GM20000 (cell line): Measurements from ENCODE around the gene EYA3.

ENCODE experiments used
- DNase-seq: peaks from one replicate; pipeline ENCODE4 v3.0.0; 2012; ENCODE audit warnings: low spot score
- TF ChIP-seq, protein P1 (sequence below): IDR thresholded peaks from 2 replicates; pipeline ENCODE4 v1.5.1; 2012; ENCODE audit warnings: mild to moderate bottlenecking, control low read depth; ENCODE audit errors: extremely low read depth, missing control alignments

Gene EYA3

DNA sequence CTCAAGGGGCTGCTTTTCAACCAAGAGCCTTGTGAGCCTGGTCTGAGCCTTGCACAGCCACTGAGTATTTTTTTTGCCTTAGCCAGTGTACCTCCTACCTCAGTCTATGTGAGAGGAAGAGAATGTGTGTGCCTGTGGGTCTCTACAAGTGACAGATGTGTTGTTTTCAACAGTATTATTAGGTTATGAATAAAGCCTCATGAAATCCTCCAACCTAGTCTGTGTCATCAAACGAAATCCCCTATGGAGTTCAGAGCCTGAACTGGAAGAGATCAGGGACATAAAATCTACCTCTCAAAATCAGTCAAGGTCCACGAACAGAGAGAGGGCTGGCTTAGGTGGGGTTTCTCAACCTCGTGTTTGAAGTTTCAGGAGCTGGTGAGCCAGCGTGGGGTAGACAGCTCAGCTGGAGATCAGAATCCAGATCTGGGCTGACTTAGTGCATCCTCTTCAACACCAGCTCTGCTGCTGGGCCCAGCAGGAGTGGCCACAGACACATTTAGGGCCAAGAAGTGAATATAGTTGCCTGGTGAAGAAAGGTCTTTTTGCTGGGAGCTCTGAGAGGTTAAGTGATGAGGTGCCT lies 120.4 kb downstream of the EYA3 start:
- TF ChIP-seq, protein P1, sequence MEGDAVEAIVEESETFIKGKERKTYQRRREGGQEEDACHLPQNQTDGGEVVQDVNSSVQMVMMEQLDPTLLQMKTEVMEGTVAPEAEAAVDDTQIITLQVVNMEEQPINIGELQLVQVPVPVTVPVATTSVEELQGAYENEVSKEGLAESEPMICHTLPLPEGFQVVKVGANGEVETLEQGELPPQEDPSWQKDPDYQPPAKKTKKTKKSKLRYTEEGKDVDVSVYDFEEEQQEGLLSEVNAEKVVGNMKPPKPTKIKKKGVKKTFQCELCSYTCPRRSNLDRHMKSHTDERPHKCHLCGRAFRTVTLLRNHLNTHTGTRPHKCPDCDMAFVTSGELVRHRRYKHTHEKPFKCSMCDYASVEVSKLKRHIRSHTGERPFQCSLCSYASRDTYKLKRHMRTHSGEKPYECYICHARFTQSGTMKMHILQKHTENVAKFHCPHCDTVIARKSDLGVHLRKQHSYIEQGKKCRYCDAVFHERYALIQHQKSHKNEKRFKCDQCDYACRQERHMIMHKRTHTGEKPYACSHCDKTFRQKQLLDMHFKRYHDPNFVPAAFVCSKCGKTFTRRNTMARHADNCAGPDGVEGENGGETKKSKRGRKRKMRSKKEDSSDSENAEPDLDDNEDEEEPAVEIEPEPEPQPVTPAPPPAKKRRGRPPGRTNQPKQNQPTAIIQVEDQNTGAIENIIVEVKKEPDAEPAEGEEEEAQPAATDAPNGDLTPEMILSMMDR, result no peak
- no peak for DNase-seq

DNA sequence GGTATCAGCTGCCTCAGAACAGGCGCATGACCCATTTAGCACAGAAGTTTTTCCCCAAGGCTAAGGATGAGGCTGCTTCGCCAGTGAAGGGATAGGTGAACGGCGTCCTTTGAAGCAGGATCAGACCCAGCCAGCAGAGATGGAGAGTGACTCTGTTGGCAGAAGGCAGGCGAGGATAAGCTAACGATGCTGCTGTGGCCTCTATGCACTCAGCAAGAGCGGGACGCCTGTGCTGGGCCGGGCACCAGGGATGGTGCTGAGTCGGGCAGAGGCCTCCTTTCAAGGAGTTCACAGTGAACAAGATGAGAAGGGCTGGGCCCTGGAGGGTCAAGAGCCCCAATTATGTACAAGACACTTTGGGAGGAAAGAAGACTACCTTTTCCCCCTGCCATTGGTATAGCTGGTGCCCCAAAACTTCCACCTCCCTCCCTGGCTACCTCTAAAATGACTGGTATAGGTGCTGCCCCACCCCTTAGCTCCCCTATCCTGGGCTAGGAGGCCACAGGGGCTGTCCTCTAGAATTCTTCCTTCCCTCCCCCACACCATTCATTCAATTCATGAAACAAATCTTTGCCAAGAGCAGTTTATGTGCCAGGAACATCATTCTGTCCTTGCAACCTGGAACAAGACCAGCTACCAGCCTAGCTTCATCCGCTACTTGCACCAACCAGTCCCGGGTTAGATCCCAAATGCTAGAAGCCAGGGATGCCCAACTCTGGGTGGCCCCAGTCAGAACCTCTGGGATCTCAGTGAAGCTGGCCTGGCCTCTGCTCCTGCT lies 121.1 kb downstream of the EYA3 start:
- TF ChIP-seq, protein P1, result no peak
- no peak for DNase-seq

DNA sequence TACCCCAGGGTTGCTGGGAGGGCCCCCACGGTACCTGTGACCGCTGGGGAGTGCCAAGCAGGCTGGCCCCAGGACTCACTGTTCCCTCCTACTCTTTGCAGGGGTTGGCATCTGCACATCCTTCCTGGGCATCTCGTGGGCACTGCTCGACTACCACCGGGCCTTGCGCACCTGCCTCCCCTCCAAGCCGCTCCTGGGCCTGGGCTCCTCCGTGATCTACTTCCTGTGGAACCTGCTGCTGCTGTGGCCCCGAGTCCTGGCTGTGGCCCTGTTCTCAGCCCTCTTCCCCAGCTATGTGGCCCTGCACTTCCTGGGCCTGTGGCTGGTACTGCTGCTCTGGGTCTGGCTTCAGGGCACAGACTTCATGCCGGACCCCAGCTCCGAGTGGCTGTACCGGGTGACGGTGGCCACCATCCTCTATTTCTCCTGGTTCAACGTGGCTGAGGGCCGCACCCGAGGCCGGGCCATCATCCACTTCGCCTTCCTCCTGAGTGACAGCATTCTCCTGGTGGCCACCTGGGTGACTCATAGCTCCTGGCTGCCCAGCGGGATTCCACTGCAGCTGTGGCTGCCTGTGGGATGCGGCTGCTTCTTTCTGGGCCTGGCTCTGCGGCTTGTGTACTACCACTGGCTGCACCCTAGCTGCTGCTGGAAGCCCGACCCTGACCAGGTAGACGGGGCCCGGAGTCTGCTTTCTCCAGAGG lies 121.9 kb downstream of the EYA3 start:
- DNase-seq, result no peak

DNA sequence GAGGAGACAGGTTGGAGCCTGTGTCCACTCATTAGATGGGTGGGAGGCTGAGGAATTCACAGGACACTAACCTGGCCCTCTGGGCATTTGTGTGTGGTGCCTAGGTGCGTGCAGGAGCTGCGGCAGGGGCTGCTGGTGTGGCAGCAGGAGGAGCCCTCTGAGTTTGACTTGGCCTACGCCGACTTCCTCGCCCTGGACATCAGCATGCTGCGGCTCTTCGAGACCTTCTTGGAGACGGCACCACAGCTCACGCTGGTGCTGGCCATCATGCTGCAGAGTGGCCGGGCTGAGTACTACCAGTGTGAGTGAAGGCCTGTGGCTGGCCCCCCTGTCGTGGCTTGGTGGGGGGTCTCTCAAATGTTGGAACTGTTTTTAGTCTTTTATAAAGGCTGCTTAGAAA lies 125.0 kb downstream of the EYA3 start:
- TF ChIP-seq, protein P1, result no peak
- no peak for DNase-seq

More for the DNA sequence above, 121.9 kb downstream of the EYA3 start:
- TF ChIP-seq, protein P1, result no peak

DNA sequence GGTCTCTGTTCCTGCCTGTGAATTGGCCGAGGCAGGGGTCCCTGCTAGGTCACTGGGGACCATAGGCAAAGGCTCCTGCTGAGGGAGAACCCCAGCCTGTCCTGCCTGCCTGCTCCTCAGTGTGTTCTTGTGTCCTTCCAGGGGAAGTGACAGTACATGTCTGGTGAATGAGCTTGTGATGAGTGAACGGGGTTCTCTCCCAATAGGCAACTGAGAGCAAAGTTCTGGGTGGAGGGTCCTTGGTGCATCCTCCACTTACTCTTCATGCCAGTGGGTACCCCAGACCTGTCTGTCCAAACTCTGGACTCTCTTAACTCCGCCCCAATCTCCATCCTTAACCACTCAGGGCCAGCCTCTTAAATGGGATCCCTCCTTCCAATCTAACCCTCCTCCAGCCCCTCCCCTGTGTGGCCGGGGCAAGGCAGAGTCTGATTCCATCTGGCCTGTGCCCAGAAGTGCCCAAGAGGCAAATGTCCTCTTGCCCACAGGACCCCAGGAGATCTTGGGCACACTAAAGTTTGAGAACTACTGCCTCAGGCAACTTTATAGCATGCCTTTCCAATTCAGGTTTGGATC lies 126.7 kb downstream of the EYA3 start:
- no peak for DNase-seq
- TF ChIP-seq, protein P1, result no peak

DNA sequence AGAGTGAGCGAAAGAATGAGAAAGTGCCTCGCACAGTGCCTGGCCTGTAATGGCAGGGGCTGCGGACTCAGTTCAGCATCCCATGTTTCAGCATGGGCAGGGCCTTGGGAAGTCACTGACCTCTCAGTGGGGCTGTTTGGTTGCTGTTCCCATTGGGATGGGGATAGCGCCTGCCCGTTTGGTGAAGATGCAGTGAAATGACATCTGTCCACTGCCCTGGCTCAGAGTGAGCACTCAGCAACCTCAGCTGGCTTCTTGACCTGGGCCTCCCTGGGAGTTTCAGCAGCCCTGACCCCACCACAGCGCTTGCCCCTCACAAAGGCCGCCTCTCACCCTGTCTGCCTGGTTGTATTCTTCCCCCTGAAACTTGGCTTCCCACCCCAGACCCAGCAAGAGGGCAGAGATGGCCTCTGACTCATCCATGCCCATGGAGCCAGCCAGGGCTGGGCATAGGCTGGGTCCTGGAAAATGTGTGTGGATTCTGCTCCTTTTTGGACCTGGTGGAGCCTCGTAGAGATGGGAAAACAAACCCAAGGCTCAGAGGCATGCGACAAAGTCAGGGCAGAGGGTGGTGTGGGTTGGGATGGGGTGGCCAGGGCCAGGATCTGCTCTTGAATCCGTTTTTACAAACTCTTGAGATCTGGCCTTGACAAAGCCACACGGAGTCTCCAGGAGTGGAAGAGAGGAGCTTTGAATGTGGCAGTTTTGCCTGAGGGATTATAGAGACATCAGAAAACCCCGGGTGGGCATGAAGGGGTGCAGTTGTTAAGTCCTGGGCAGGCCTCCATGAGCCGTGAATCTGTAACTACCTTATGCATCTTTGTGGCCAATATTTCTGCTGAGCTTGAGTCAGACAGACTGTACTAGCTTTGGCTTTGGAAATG lies 127.4 kb downstream of the EYA3 start:
- DNase-seq, result no peak
- TF ChIP-seq, protein P1, result no peak
